RWPE2 (cell line): Measurements from ENCODE around the gene SDF2L1.
"Not testable (repeated sequence)": the region's sequence is repeated elsewhere in the genome, so short reads cannot be mapped to it uniquely, and the experiment has no call there.

ENCODE experiments used
- ATAC-seq: fragments of 200-7000 bp; cut with Tn5 transposase; 3 replicates; pipeline ENCODE4 v1.9.1; 2021; ENCODE audit warnings: low read depth
- DNase-seq: peaks from one replicate; pipeline ENCODE4 v3.0.0-alpha.2; 2020; ENCODE audit warnings: low spot score
- H3K27ac ChIP-seq: fragments of 450-650 bp; 2 replicates; pipeline ENCODE4 v1.5.1; 2017; ENCODE audit warnings: mild to moderate bottlenecking; ENCODE audit not compliant: poor library complexity, severe bottlenecking
- H3K27me3 ChIP-seq: fragments of 250-450 bp; sonication (Bioruptor Pico); 2 replicates; pipeline ENCODE4 v1.5.1; 2021; ENCODE audit warnings: mild to moderate bottlenecking, moderate library complexity; ENCODE audit not compliant: insufficient read depth, poor library complexity, severe bottlenecking
- H3K36me3 ChIP-seq: fragments of 250-450 bp; sonication (Bioruptor Pico); 2 replicates; pipeline ENCODE4 v1.5.1; 2020; ENCODE audit warnings: low read depth, mild to moderate bottlenecking, moderate library complexity
- H3K4me1 ChIP-seq: fragments of 250-450 bp; sonication (Bioruptor Pico); 2 replicates; pipeline ENCODE4 v1.5.1; 2021; ENCODE audit warnings: mild to moderate bottlenecking, moderate library complexity; ENCODE audit not compliant: insufficient read depth, poor library complexity, severe bottlenecking
- H3K4me3 ChIP-seq: fragments of 250-450 bp; sonication (Bioruptor Pico); 2 replicates; pipeline ENCODE4 v1.5.1; 2021; ENCODE audit warnings: mild to moderate bottlenecking, moderate library complexity; ENCODE audit not compliant: severe bottlenecking
- H3K9me3 ChIP-seq: fragments of 250-450 bp; sonication (Bioruptor Pico); 2 replicates; pipeline ENCODE4 v1.5.1; 2021; ENCODE audit warnings: mild to moderate bottlenecking, moderate library complexity; ENCODE audit not compliant: severe bottlenecking
- TF ChIP-seq, protein P1 (sequence below): fragments of 450-650 bp; IDR thresholded peaks from one replicate; pipeline ENCODE4 v1.5.1; 2017; ENCODE audit warnings: mild to moderate bottlenecking, moderate library complexity; ENCODE audit not compliant: poor library complexity, severe bottlenecking

The SDF2L1 gene, protein sequence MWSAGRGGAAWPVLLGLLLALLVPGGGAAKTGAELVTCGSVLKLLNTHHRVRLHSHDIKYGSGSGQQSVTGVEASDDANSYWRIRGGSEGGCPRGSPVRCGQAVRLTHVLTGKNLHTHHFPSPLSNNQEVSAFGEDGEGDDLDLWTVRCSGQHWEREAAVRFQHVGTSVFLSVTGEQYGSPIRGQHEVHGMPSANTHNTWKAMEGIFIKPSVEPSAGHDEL

GRCh38 chr22:21641789-21642583 is at the start of gene SDF2L1:
Gene SDF2L1, plus strand, starts transcription at chr22:21642302. Its CDS starts 35 bp downstream, at chr22:21642337.
- Histone ChIP-seq H3K36me3 (peaks cover 35% of the 10 kb centered on the region), H3K4me3 (peak within 1 kb of the TSS; percentile 79), H3K27ac (peak within 1 kb of the TSS; percentile 63), H3K27me3 (no peaks in the 10 kb centered on the region), H3K4me1 (no peaks in the 10 kb centered on the region), H3K9me3 (no peaks in the 10 kb centered on the region)
- DNase-seq (peak; percentile 99), ATAC-seq (peak; percentile 93)
- TF ChIP-seq, protein P1, sequence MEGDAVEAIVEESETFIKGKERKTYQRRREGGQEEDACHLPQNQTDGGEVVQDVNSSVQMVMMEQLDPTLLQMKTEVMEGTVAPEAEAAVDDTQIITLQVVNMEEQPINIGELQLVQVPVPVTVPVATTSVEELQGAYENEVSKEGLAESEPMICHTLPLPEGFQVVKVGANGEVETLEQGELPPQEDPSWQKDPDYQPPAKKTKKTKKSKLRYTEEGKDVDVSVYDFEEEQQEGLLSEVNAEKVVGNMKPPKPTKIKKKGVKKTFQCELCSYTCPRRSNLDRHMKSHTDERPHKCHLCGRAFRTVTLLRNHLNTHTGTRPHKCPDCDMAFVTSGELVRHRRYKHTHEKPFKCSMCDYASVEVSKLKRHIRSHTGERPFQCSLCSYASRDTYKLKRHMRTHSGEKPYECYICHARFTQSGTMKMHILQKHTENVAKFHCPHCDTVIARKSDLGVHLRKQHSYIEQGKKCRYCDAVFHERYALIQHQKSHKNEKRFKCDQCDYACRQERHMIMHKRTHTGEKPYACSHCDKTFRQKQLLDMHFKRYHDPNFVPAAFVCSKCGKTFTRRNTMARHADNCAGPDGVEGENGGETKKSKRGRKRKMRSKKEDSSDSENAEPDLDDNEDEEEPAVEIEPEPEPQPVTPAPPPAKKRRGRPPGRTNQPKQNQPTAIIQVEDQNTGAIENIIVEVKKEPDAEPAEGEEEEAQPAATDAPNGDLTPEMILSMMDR = peak; percentile 53

- Histone ChIP-seq H3K4me3 (no peak overlapping the region), H3K9me3 (no peaks in the 10 kb centered on the region), H3K27me3 (no peaks in the 10 kb centered on the region), H3K4me1 (no peaks in the 10 kb centered on the region), H3K27ac (no peak overlapping the region), H3K36me3 (peaks cover 46% of the 10 kb centered on the region)
- DNase-seq (no peak), ATAC-seq (no peak)
- TF ChIP-seq, protein P1 = no peak
These were observed 49.7 kb upstream of the SDF2L1 start for GRCh38 chr22:21592422-21592821.

DNA sequence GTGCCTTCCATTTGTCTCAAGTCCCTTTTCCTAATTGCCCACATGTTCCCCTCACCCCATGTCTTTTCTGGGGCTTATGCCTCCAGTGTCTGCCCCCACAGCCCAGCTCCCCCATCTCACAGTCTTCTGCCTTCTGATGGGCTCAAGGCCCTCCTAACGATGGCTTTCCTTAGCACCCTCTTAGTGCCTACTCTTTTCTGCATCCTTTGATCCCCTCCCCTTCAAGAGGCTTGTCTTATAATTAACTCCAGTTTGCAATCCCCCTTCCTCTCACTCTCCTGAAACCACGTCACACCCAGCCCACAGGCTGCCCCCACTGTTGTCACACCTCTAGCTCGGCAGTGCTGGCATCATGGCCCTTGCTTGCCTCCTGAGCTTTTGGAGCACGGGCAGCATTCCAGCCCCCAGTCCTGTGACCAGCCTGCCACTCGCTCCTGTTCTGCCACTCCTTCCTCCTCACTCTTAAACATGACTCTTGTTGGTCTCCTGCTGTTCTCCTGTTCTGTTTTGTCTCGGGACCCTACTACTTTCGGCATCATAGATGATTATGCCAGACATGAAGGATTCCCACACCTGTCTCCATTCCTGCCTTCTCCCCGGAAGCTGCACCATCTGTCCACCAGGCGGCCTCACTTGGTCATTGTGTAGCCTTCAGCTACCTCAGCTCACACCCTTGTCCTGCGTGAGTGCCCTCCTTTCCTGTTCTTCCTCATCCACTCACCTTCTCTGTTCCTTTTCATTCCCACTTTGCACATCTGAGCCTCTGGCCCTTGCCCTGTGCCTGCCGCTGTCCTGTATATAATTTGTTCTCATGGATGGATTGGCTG is 48.5 kb upstream of the SDF2L1 start:
- TF ChIP-seq, protein P1 = peak; percentile 28
- ATAC-seq (peak; percentile 52; the same call in 1 of the 3 replicates), DNase-seq (no peak)

GRCh38 chr22:21594865-21595452 is 47.1 kb upstream of the SDF2L1 start:
- Histone ChIP-seq H3K4me1 (no peaks in the 10 kb centered on the region), H3K27ac (no peak overlapping the region), H3K4me3 (no peak overlapping the region), H3K36me3 (peaks cover 55% of the 10 kb centered on the region), H3K27me3 (no peaks in the 10 kb centered on the region), H3K9me3 (no peaks in the 10 kb centered on the region)
- TF ChIP-seq, protein P1 = no peak
- DNase-seq (no peak), ATAC-seq (no peak)

More for the DNA sequence above, 48.5 kb upstream of the SDF2L1 start:
- Histone ChIP-seq H3K27me3 (no peaks in the 10 kb centered on the region), H3K9me3 (no peaks in the 10 kb centered on the region), H3K27ac (no peak overlapping the region), H3K4me3 (no peak overlapping the region), H3K4me1 (no peaks in the 10 kb centered on the region), H3K36me3 (peaks cover 51% of the 10 kb centered on the region)

GRCh38 chr22:21596356-21597135 is 45.6 kb upstream of the SDF2L1 start:
- H3K27ac ChIP-seq = not testable (repeated sequence)
- peaks cover 61% of the 10 kb centered on the region for H3K36me3 ChIP-seq

More at GRCh38 chr22:21596356-21597135, 45.6 kb upstream of the SDF2L1 start:
- H3K9me3 ChIP-seq, DNase-seq, H3K4me1 ChIP-seq, H3K27me3 ChIP-seq, ATAC-seq, H3K4me3 ChIP-seq: not testable (repeated sequence)
